K562 (cell line): ENCODE data around the gene UBAC2. TPM values are rescaled to one million over a fixed set of nuclear protein-coding genes. Genes with fewer than 3 reads are reported as not detected.

Source experiments
- CHD7 ChIP-seq: fragments of 200-600 bp; sonication (generic); IDR thresholded peaks from one replicate; pipeline ENCODE4 v1.6.1; 2012; ENCODE audit warnings: mild to moderate bottlenecking, low read depth, low read length, inconsistent platforms
- HDAC6 ChIP-seq: IDR thresholded peaks from 2 replicates; pipeline ENCODE4 v1.6.1; 2012; ENCODE audit warnings: low read depth, mild to moderate bottlenecking, control low read depth, inconsistent platforms, low read length, moderate library complexity
- MXI1 ChIP-seq: IDR thresholded peaks from 2 replicates; pipeline ENCODE4 v1.6.1; 2011; ENCODE audit warnings: low read depth, mild to moderate bottlenecking, improper control_type of control experiment, low read length
- NR1H2 ChIP-seq: sonication (generic); formaldehyde crosslinking; IDR thresholded peaks from 2 replicates; pipeline ENCODE4 v1.4.0; 2020; ENCODE audit warnings: mild to moderate bottlenecking, missing genetic modification reagents
- NR2C1 ChIP-seq, 2 experiments: fragments of 450-650 bp; IDR thresholded peaks; 2 replicates each; pipeline ENCODE4 v1.6.1; 2017; ENCODE audit warnings: mild to moderate bottlenecking in 2 of 2, antibody characterized with exemption in 1 of 2, inconsistent platforms in 1 of 2, missing compliant biosample characterization in 1 of 2, missing genetic modification characterization in 1 of 2
- PRDM10 ChIP-seq: fragments of 450-650 bp; IDR thresholded peaks from 2 replicates; pipeline ENCODE4 v1.6.1; 2018; ENCODE audit not compliant: partially characterized antibody
- ZNF143 ChIP-seq: sonication (generic); formaldehyde crosslinking; IDR thresholded peaks from 2 replicates; pipeline ENCODE4 v1.9.0; 2022; ENCODE audit warnings: mild to moderate bottlenecking, missing genetic modification reagents
- ZNF354B ChIP-seq: fragments of 250-450 bp; sonication (Bioruptor Pico); IDR thresholded peaks from 2 replicates; pipeline ENCODE4 v1.4.0; 2020
- polyA plus RNA-seq, 8 experiments: library from polyadenylated mRNA; depleted of rRNA in 4 of 8; stranded (reverse) in 5 of 8; unstranded in 3 of 8; fragments of >200 nt; fragmentation: Nextera tagmentation in 2 of 8; fragmentation: Illumina TruSeq in 1 of 8; extraction: Ambion mirVana in 2 of 8; extraction: Trizol in 1 of 8; gene quantifications; 2 replicates each; pipeline versions ENCODE4 v1.2.1 to v1.2.3, GENCODE V29; 2011 to 2014; ENCODE audit warnings: inconsistent platforms in 1 of 8, missing spikeins in 1 of 8
- total RNA-seq, 7 experiments: library from RNA; depleted of rRNA in 6 of 7; stranded (reverse); fragments of >200 nt in 6 of 7; fragmentation: Illumina TruSeq in 2 of 7; extraction: Trizol in 2 of 7; gene quantifications; 2 replicates each; pipeline versions ENCODE4 v1.2.1 to v1.2.3, GENCODE V29; 2011 to 2021; ENCODE audit warnings: low replicate concordance in 1 of 7

UBAC2 gene
- total and polyA plus RNA-seq, 9 of the 15 experiments (the other 6 are each of a cell fraction or from before 2014, with no cell fraction given): 6.0 to 84.1 (median 32.3) TPM

GRCh38 chr13:99407906-99408702 lies 207.4 kb downstream of the UBAC2 start (continued):
- TF ChIP-seq CHD7: no peak
- no peak for TF ChIP-seq NR2C1 (IDR thresholded peaks at IDR 0.05)
- no peak for TF ChIP-seq NR2C1 (tag; IDR thresholded peaks at IDR 0.05)
- no peak for TF ChIP-seq MXI1
- no peak for TF ChIP-seq ZNF354B (CRISPR knock-in tag)
- no peak for TF ChIP-seq PRDM10
- TF ChIP-seq ZNF143: no peak
- TF ChIP-seq NR1H2 (CRISPR knock-in tag): no peak
- no peak for TF ChIP-seq HDAC6
